Glomerular visceral epithelial cell (primary cell): ENCODE measurements around the gene CTDNEP1.
A peak's percentile ranks its signal among the peaks of the same experiment; 100 is the strongest.

Experiments
- DNase-seq: peaks from one replicate; pipeline ENCODE4 v3.0.0-alpha.2; 2016; ENCODE audit errors: extremely low spot score

CTDNEP1 gene

DNA sequence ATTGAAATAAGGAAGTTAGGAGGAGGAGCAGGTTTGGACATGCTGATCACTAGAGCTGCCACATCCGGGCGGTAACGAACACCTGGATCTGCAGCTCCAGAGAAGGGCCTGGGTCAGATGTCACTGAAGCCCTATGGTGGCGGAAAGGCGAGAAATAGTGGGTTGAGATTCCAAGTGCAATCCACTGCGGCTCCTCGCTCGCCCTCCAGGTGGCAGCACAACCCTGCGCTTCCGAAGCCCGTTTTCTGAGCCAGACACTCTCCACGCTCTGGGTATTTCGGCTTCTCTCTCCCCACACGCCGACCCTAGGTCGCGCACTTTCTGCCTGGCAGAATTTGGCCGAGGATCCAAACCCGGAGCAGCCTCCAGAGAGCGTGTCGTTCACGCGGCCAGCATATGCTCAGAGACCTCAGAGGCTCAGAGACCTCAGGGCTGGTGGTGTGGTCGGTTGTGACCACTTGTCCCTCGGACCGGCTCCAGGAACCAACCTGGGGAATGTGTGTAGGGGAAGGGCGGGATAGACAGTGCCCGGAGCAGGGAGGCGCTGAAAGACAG, 29.1 kb upstream of the CTDNEP1 start:
- peak; percentile 83 for DNase-seq

- no peak for DNase-seq
Measured at GRCh38 chr17:7279448-7279847, 27.9 kb upstream of the CTDNEP1 start.

- DNase-seq = no peak
Measured at GRCh38 chr17:7266784-7267183, 15.2 kb upstream of the CTDNEP1 start.

GRCh38 chr17:7263801-7264078, 12.2 kb upstream of the CTDNEP1 start:
- DNase-seq = no peak

GRCh38 chr17:7262935-7263800, 11.6 kb upstream of the CTDNEP1 start:
- no peak for DNase-seq

- DNase-seq = no peak
Measured at GRCh38 chr17:7262192-7262934, 10.8 kb upstream of the CTDNEP1 start, which contains the start of gene CLDN7. Gene CLDN7, minus strand, starts transcription at chr17:7262478. Its CDS starts 435 bp downstream, at chr17:7262043.

- no peak for DNase-seq
Measured at GRCh38 chr17:7261379-7262191, 10.1 kb upstream of the CTDNEP1 start.

- no peak for DNase-seq
Measured at GRCh38 chr17:7260651-7261378, 9.3 kb upstream of the CTDNEP1 start.

DNA sequence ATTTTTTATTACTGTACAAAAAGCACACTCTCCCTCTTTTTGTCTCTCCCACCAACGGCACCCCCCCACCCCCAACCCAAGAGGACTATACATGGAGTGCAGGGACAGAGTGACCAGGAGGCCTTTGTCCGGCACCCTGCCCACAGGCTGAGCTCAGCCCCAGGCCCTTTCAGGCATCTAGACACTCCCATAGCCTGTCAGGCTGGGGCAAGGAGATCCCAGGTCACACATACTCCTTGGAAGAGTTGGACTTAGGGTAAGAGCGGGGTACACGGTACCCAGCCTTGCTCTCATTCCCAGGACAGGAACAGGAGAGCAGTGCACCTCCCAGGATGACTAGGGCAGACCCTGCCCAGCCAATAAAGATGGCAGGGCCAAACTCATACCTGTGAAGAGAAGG, 8.6 kb upstream of the CTDNEP1 start:
- no peak for DNase-seq

DNA sequence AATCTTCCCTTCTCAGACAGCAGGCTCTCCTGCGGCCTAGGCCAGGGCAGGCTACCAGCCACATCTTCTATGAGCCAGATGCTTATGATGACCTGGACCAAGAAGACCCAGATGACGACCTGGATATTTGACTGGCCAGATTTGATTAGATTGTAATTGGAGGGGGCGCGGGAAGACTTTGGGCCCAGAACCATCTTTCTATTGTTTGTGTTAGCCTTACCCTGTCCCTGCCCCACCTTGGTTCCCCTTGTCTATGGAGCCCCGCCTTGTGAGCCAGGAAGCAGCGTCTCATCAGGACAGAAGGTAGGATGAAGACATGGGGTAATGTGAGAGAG, 8.0 kb upstream of the CTDNEP1 start:
- DNase-seq = no peak

GRCh38 chr17:7258731-7259554, 7.4 kb upstream of the CTDNEP1 start:
- no peak for DNase-seq

- DNase-seq = no peak
Measured at GRCh38 chr17:7256766-7257456, 5.4 kb upstream of the CTDNEP1 start.

DNA sequence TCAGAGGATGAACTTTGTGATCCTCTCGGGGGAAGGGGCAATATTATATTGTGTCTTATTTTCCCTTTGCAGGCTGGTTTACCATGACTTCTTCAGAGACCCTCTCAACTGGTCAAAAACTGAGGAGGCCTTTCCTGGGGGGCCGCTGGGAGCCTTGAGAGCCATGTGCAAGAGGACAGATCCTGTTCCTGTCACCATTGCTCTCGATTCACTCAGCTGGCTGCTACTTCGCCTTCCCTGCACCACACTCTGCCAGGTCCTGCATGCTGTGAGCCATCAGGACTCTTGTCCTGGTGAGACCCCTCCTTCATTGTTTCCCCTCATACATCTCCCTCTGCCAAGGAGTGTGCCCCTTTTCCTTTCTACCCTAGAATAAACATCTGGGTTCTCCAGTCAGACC, 3.0 kb upstream of the CTDNEP1 start:
- no peak for DNase-seq

DNA sequence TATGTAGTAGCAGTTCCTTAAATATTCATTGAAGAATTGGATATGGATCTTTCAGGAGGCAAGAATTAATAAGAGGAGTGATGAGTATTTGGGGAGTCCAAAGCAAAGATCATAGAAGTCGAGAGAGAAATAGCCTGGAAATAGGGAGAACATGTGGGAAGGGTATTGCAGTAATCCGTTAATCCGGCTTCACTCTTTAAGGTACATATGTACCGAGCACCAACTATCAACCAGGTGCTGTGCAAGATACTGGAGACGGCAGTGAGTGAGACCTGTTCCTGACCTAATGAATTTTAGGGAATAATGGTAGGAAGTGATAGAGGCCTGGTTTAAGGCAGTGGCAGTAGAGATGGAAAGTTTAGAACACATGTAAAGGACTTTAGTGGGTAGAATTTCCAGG, 1.5 kb upstream of the CTDNEP1 start:
- no peak for DNase-seq

GRCh38 chr17:7252176-7253043, 876 bp upstream of the CTDNEP1 start, which contains the start of gene ELP5:
Gene ELP5, plus strand, starts transcription at chr17:7252215. Its CDS starts 336 bp downstream, at chr17:7252551.
- peak; percentile 93 for DNase-seq

DNA sequence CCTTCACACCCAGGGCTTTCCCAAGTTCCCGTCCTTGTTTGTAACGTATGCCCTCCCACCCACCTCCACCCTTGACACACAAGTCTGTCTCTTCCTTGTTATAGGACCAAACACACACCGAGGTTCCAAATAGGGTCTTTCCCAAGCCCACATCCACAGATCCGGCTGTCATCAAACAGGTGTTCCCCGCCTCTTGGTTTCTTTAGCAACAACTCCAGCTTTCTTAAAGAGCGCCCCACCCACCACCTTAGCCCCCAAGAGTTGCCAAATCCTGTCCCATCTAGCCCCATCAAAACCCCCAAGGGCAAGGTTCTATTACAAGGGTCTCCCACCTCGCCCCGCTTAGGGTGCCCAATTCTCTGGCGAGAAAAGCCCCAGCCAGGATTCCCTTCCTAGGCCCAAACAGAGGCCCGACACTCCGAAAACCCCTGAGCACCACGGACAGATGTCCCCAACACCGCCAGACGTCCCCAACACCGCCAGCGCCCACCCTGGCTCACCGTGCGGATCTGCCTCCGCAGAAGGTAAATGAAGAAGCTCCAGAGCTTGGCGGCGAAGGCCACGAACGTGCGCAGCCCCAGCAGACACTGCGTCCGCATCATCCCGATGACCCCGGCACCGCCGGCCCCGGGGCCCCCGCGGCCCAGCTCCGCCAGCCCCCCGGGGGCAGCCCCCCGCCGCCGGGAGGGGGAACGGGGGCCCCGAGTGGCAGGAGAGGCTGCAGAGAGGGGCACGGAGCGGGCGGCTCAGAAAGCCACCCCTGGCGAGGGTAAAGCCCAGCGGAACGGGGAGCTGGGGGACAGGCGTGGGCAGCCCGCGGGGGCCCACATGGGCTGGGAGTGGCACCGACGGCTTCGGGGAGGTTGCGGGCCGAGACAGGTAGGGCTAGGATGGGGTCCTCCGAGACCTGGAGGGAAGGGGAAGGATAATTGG, 573 bp downstream of the CTDNEP1 start:
- DNase-seq = no peak

DNA sequence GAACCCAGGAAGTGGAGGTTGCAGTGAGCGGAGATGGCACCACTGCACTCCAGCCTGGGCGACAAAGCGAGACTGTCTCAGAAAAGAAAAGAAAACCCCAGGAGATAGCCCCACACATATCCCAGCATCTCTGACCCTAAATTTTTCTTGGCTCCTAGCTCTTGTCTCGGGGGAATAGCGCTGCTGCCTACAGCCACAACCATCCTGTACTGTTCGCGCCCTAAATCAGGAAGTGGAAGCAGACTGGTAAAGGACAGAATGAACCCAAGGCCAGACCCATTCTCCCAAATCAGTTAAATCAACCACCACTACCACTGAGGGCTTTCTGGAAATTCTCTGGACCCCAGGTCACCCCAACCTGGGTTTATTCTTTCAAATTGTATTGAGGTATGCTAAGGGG, 1.7 kb downstream of the CTDNEP1 start:
- no peak for DNase-seq

DNA sequence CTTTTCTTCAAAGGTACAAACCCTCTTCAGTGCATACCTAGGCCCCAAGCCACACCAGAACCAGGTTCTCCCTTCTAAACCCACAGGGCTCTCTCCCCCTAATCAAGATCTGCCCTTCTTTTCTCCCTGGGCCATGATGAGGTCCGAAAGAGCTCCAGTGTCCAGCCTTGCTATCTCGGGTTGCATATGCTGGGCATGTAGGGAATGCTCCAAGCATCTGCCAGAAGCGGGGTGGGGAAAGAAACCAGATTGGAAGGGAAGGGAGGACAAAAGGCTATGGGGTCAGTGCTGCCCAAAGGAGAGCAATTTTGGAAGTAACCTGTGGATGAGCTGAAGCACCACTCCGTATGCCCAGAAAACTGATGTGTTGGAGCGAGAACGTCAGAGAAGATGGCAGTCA, 2.3 kb downstream of the CTDNEP1 start:
- no peak for DNase-seq
